GM19238 (cell line): ENCODE measurements around the gene COPS4.
"Not testable (repeated sequence)": the region's sequence is repeated elsewhere in the genome, so short reads cannot be mapped to it uniquely, and the experiment has no call there.

Experiments
- DNase-seq: peaks from one replicate; pipeline ENCODE4 v3.0.0; 2011; ENCODE audit warnings: low spot score; ENCODE audit not compliant: insufficient read length

COPS4 gene

GRCh38 chr4:83083925-83084475, 49.0 kb downstream of the COPS4 start:
- DNase-seq, result no peak

- DNase-seq, result not testable (repeated sequence)
Observed at GRCh38 chr4:83084956-83085355, 50.0 kb downstream of the COPS4 start.

- DNase-seq, result no peak
Observed at GRCh38 chr4:83089410-83090157, 54.6 kb downstream of the COPS4 start.

DNA sequence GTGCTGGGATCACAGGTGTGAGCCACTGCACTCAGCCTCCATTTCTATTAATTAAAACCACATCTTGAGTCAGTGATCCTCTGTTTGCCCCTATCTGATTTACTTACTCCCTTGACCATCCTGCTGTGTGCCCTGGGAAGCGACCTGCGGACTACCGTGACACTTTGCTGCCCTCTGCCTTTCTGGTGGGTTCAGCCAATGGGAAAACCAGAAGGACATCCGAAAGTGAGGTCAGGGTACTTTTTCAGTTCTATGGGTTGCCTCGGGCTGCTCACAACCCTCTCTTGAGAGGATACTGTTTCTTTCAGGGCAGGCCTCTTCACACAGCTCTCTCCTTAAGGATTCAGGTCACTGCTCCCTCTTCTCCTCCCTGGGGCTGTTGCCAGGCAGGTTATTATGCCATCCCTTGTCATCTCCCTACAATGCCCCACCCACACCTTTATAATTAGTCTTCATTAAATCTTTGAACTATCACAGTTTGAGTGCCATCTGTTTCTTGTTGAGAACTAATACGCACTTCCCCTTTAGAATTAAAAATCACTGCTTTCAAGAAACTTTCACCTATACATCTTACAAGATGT, 58.2 kb downstream of the COPS4 start:
- DNase-seq, result no peak

- no peak for DNase-seq
Observed at GRCh38 chr4:83096397-83096796, 61.4 kb downstream of the COPS4 start.

DNA sequence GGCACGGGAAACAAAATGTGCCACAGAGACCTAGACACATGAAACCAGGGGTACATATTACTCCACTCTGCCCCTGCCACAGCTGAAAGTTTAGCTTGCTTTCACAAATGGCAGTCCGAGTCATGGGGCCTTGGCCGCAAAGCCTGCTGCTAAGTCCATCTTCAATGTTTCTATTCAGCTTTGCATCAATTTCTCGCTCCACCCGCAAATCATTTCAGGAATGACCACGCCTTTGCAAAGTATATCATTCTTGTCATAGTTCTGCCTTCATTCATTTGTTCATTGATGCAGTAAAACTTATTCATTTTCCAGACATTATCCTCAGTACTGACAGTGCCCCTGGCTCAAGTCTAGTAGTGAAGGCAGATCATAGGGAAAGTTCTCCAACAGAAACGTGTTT, 70.0 kb downstream of the COPS4 start:
- DNase-seq, result no peak

DNA sequence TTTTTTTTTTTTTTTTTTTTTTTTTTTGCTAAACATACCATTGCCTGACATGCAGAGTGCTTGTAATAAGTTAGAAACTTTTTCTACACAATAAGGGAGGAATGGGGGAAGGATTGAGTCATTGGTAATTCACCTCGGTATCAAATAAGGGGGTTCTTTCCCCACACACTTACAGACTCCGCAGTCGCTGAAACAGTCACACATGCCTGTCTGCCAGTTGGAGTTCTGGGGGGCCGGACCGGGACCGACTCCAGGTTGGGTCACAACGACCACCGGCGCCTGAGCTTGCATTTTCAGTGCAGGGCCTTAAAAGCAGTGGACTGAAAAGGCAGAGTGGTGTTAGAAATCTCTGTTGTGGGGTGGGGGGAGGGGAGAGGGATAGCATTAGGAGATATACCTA, 72.6 kb downstream of the COPS4 start:
- DNase-seq, result no peak

GRCh38 chr4:83108101-83108861, 73.3 kb downstream of the COPS4 start:
- DNase-seq, result no peak

DNA sequence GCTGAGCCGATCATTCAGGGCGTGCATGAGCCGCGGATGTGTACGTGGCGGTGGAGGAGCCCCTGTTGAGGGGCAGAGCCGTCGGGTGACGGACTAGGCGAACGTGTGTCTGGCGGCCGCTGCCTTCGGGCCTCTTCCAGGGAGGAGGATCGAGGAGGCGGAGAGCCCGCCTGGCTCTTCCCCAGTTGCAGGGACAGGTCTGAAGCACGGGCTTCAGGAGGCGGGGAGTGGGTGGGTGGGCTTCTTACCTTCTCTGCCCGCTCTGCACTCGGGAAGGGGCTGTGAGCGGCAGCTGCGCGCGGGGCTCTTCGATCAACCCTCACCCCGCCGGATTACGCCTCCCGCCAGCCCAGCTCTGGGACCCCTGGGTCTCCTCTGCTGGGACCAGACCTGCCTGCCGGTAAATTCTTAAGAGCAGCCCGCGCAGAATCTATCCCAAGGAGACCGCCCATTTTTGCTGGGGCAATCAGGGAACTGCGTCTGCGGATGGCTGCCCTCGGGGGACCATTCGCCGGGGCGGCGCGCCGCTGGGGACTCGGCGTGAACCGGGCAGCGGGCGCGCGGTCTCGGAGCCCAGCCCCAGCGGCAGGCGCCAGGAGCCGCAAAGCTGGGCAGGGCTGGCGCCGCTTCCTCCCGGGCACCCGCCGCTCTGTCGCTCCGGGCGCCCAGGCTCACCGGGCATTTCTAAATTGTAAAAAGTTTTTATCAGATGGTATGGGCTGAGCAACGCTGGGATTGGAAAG, 74.7 kb downstream of the COPS4 start:
- DNase-seq, result no peak

GRCh38 chr4:83110223-83110945, 75.4 kb downstream of the COPS4 start:
- DNase-seq, result peak; percentile 55

- no peak for DNase-seq
Observed at GRCh38 chr4:83110970-83111750, 76.2 kb downstream of the COPS4 start.

DNA sequence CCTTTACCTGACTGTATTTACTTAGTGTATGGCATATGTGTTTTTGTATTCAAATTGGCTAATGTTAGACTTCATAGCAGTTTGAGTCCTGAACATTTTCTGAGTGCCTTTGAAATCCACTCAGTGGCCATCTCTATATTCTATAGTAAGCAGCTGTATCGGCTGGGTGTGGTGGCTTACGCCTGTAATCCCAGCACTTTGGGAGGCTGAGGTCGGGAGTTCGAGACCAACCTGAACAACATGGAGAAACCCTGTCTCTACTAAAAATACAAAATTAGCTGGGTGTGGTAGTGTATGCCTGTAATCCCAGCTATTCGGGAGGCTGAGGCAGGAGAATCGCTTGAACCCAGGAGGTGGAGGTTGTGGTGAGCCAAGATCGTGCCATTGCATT, 76.8 kb downstream of the COPS4 start:
- DNase-seq, result not testable (repeated sequence)

DNA sequence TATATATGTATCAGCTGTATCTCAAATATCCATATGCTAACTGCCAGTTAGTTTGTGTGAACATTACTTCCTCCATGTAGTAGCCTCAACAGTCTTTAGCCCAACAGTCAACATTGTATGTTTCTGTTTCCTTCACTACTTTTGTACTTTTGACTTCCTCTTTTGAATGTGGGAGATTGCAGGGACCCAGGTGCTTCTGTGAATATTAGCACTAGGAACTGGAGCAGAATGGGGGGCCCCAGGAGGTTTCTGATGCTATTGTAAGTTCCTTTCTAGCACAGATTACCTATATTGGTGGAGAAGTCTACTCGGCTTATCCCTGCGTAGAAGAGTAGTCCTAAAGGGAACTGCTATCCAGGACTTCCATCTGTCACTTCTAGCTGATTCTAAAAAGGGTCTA, 77.2 kb downstream of the COPS4 start:
- DNase-seq, result no peak

- no peak for DNase-seq
Observed at GRCh38 chr4:83112678-83113428, 77.9 kb downstream of the COPS4 start.

DNA sequence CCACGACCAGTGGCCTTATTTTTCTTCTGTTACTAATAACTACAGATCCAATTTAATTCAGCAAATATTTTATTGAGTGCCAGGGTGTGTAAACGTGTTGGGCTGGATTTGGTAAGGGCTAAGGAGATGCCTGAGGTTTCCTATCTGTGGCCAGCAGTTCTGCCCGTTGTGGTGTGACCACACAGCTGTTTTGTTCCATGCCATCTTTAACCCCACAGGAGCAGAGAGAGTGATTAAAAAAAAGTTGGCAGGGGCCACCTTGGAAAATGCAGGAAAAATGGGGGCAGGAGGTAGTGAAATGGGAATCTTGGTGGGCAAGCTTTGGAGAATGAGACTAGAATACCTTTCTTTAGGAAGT, 78.4 kb downstream of the COPS4 start:
- DNase-seq, result no peak

DNA sequence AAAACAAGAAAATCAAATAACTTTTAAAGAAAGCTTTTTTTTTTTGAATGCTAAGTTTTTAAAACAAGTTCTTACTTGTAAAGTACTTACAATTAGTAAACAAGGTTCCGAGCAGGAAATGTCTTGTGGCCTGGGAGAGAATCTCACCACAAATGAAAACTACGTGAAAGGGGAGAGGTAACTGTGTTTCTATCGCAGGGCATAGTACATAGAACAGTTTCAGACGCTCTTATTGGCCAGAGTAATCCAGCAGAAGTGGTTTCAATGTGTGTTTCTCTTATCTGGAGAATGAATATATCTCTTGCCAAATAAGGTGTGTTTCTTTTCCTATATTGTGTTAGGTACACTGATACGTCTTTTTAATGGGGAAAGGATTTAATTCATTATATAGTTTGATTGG, 79.6 kb downstream of the COPS4 start, which contains the start of gene PLAC8:
PLAC8 (minus strand) TSS at position 154 of the 400 bp plus-strand sequence. CDS start 6,808 bp downstream, outside the sequence.
- peak; percentile 17 for DNase-seq

GRCh38 chr4:83115000-83115399, 80.0 kb downstream of the COPS4 start:
- no peak for DNase-seq

- no peak for DNase-seq
Observed at GRCh38 chr4:83115656-83116285, 80.8 kb downstream of the COPS4 start.

- no peak for DNase-seq
Observed at GRCh38 chr4:83118869-83119268, 83.9 kb downstream of the COPS4 start.
